Duodenal mucosa (tissue), 2 donors: ENCODE measurements around the gene SLC1A1.

Source experiments
- H3K27ac ChIP-seq: one replicate; pipeline ENCODE4 v1.7.0; 2013; ENCODE audit warnings: low read depth, low read length
- H3K27me3 ChIP-seq, 2 donors: one replicate each; pipeline ENCODE4 v1.7.0; 2013; ENCODE audit warnings: low read length in 2 of 2, control low read depth in 1 of 2; ENCODE audit not compliant: insufficient read depth in 2 of 2, control insufficient read depth in 1 of 2
- H3K36me3 ChIP-seq, 2 donors: one replicate each; pipeline ENCODE4 v1.7.0; 2013; ENCODE audit warnings: low read length in 2 of 2, control low read depth in 1 of 2; ENCODE audit not compliant: insufficient read depth in 2 of 2, control insufficient read depth in 1 of 2
- H3K4me1 ChIP-seq, 2 donors: one replicate each; pipeline ENCODE4 v1.7.0; 2013; ENCODE audit warnings: low read length in 2 of 2, control low read depth in 1 of 2; ENCODE audit not compliant: insufficient read depth in 2 of 2, control insufficient read depth in 1 of 2
- H3K4me3 ChIP-seq, 2 donors: one replicate each; pipeline ENCODE4 v1.7.0; 2013; ENCODE audit warnings: low read length in 2 of 2, low read depth in 1 of 2
- H3K9ac ChIP-seq, 2 donors: one replicate each; pipeline ENCODE4 v1.7.0; 2013; ENCODE audit warnings: low read length in 2 of 2, low read depth in 1 of 2
- H3K9me3 ChIP-seq, 2 donors: one replicate each; pipeline ENCODE4 v1.7.0; 2013; ENCODE audit warnings: low read length in 2 of 2, control low read depth in 1 of 2; ENCODE audit not compliant: control insufficient read depth in 1 of 2

The SLC1A1 gene

DNA sequence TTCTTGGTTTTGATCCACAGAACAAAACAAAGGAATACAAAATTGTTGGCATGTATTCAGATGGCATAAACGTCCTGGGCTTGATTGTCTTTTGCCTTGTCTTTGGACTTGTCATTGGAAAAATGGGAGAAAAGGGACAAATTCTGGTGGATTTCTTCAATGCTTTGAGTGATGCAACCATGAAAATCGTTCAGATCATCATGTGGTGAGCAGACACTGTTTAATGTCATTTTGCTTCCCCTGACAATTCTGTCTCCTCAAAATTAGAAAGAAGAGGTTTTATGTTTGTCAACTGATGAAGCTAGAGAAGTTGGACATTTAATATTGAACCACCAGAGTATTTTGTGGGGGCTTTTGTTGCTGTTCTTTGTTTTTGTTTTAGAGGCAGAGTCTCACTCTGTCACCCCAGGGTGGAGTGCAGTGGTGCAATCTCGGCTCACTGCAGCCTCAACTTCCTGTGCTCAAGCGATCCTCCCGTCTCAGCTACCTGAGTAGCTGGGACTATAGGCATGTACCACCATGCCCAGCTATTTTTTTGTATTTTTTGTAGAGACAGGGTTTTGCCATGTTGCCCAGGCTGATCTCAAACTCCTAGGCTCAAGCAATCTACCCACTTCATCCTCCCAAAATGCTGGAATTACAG, 82.0 kb downstream of the SLC1A1 start:
- Histone ChIP-seq H3K36me3 (peaks cover 20 to 33% of the 10 kb centered on the region in 2 donors), H3K27me3 (no peaks in the 10 kb centered on the region), H3K9me3 (no peaks in the 10 kb centered on the region), H3K9ac (no peak overlapping the region), H3K27ac (no peak overlapping the region), H3K4me3 (no peak overlapping the region), H3K4me1 (no peaks in the 10 kb centered on the region)

DNA sequence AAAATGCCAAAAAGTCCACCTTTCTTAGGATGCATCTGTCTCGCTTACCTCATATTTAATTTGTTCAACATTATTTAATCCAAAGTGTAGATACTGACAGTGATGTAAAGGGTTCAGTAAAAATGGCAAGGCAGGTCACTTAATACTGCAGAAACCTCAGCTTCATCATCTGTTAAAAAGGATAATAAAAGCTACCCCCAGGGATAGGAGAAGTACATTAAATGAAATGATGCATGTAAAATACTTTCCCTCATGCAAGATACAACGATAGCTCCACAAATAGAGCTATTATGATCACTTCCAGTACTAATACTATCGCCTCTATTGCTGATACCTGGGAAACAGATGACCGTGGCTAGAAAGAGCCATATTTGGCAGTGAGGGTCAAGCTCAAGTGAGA, 82.9 kb downstream of the SLC1A1 start:
- Histone ChIP-seq H3K9ac (no peak overlapping the region), H3K4me1 (no peaks in the 10 kb centered on the region), H3K27me3 (no peaks in the 10 kb centered on the region), H3K27ac (no peak overlapping the region), H3K9me3 (no peaks in the 10 kb centered on the region), H3K36me3 (peaks cover 25% of the 10 kb centered on the region in 2 donors), H3K4me3 (no peak overlapping the region)

GRCh38 chr9:4573634-4574389, 83.5 kb downstream of the SLC1A1 start:
- H3K27ac ChIP-seq, result no peak overlapping the region
- peaks cover 23 to 25% of the 10 kb centered on the region in 2 donors for H3K36me3 ChIP-seq
- no peak overlapping the region for H3K9ac ChIP-seq

DNA sequence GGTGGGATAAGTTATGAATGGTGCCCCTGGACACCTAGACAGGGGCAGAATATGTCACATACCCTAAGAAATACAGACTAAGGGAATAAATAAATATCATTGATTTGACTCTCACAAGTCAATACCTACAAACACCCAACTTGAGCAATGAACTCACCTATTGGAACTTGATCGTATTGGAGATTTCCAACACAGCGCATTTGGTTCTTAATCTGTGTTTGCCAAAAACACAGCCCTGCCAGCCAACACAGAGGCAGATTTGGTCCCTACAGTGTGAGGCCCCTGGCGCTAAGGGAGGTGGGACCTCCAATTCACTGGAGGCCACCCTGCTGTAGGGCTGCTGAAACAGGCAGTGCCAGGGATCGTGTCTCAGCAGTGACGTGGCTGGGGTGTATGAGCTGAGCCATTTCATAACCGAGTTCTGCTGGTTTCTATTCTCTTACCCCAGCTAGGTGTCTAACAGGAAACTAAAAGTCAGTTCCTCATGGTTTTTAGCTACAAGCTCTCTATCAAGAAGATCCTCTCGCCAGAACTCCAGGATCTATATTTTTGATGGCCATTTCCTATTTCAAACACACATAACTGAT, 84.5 kb downstream of the SLC1A1 start:
- Histone ChIP-seq H3K4me1 (peaks cover 0 to 4% of the 10 kb centered on the region in 2 donors), H3K36me3 (peaks cover 22 to 23% of the 10 kb centered on the region in 2 donors), H3K27me3 (no peaks in the 10 kb centered on the region), H3K9ac (no peak overlapping the region), H3K27ac (no peak overlapping the region), H3K9me3 (no peaks in the 10 kb centered on the region), H3K4me3 (no peak overlapping the region)

More at GRCh38 chr9:4573634-4574389, 83.5 kb downstream of the SLC1A1 start:
- Histone ChIP-seq H3K4me3 (no peak overlapping the region), H3K4me1 (peaks cover 0 to 1% of the 10 kb centered on the region in 2 donors), H3K27me3 (no peaks in the 10 kb centered on the region), H3K9me3 (no peaks in the 10 kb centered on the region)

GRCh38 chr9:4575997-4576396, 85.7 kb downstream of the SLC1A1 start:
- H3K4me1 ChIP-seq, result peaks cover 0 to 4% of the 10 kb centered on the region in 2 donors
- no peaks in the 10 kb centered on the region for H3K9me3 ChIP-seq
- H3K9ac ChIP-seq, result no peak overlapping the region
- H3K27ac ChIP-seq, result no peak overlapping the region
- H3K27me3 ChIP-seq, result no peaks in the 10 kb centered on the region
- peaks cover 19 to 28% of the 10 kb centered on the region in 2 donors for H3K36me3 ChIP-seq
- H3K4me3 ChIP-seq, result no peak overlapping the region

DNA sequence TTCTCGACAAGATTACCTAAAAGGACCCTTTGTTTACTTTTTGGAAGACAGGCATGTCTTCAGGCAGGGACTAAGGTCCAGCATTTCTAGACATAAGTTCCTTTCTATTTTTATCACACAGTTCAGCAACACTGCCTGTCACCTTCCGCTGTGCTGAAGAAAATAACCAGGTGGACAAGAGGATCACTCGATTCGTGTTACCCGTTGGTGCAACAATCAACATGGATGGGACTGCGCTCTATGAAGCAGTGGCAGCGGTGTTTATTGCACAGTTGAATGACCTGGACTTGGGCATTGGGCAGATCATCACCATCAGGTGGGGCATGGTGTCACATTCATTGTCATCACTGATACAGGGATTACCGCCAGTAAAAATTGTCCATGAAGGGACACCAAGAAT, 86.2 kb downstream of the SLC1A1 start:
- H3K4me1 ChIP-seq, result peaks cover 0 to 8% of the 10 kb centered on the region in 2 donors
- H3K27me3 ChIP-seq, result no peaks in the 10 kb centered on the region
- H3K9me3 ChIP-seq, result no peaks in the 10 kb centered on the region
- H3K27ac ChIP-seq, result no peak overlapping the region
- peaks cover 19 to 30% of the 10 kb centered on the region in 2 donors for H3K36me3 ChIP-seq
- H3K4me3 ChIP-seq, result no peak overlapping the region
- H3K9ac ChIP-seq, result no peak overlapping the region

- H3K4me1 ChIP-seq, result peaks cover 0 to 8% of the 10 kb centered on the region in 2 donors
- H3K4me3 ChIP-seq, result no peak overlapping the region
- H3K9me3 ChIP-seq, result no peaks in the 10 kb centered on the region
- H3K27me3 ChIP-seq, result no peaks in the 10 kb centered on the region
- no peak overlapping the region for H3K27ac ChIP-seq
- H3K36me3 ChIP-seq, result peaks cover 21 to 45% of the 10 kb centered on the region in 2 donors
- H3K9ac ChIP-seq, result no peak overlapping the region
Measured at GRCh38 chr9:4579001-4579400, 88.7 kb downstream of the SLC1A1 start.

DNA sequence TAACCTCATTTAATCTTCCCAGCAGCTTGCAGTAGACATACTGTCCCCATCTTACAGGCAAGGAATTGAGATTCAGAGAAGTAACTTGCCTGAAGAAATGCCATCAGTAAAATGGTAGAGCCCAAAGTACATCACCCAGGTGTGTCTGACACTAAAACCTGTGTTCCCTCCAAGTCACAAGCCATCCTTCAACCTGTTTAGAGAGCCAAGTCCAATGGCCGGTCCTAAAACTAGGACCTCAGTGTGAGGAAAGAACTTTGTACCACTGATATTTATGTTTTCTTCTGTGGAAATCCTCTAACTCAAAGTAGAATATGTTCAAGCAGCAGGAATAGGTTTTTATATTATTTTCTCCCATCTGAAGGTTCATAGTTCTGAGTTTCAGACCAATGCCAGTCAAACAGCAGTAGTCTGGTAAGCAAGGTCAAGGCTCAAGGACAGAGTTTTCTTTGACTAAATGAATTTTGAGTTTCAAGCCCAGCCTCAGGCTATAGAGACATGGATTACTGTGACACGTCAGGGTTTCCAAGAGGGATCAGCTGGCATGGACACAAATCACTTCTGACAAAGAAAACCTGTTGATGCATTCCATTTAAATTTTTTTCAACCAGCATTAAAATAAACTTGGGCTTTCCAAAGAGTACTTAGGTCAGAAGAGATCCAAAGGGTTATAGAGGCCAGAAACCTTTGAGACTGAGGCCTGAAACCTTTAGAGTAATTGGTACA, 90.9 kb downstream of the SLC1A1 start:
- Histone ChIP-seq H3K4me3 (no peak overlapping the region), H3K9me3 (no peaks in the 10 kb centered on the region), H3K36me3 (peaks cover 31 to 52% of the 10 kb centered on the region in 2 donors), H3K27me3 (no peaks in the 10 kb centered on the region), H3K4me1 (peaks cover 0 to 8% of the 10 kb centered on the region in 2 donors), H3K27ac (no peak overlapping the region), H3K9ac (no peak overlapping the region)

DNA sequence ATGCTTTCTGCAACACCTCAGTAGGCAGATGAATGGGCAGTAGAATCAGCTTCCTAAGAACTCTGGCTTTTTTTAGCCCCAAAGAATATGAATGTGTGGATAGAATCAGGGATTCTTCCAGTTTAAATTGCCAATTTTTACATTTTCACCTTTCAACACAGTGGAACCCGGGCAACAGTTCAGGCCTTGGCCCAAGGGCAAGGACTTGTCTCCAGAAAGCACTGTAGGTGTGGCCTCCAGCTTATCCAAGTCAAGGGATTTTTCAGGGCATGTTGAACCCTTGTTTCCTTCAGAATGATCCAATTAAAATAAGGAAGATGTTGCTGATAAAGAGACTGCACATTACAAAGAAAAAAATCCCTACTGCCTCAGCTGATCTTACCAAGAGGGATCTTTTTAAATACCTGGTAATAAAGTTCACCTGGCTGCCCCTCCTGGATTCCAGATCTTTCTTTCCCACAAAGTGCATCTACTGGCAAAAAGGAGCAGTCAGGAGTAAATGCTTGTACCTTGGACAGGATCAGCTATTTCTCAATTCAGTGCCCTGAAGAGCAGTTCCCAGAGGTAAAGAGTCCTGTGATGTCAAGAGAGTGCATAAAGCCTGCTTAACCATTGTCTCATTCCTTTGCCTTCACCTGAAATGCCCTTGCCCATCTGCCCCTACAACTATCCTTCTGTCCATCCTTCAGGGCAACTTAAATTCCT, 91.7 kb downstream of the SLC1A1 start:
- Histone ChIP-seq H3K27me3 (no peaks in the 10 kb centered on the region), H3K4me1 (peaks cover 0 to 8% of the 10 kb centered on the region in 2 donors), H3K36me3 (peaks cover 23 to 44% of the 10 kb centered on the region in 2 donors), H3K9ac (no peak overlapping the region), H3K9me3 (no peaks in the 10 kb centered on the region), H3K27ac (no peak overlapping the region), H3K4me3 (no peak overlapping the region)
